ENCODE measurements around the gene MPZL3. TPM values are rescaled to one million over a fixed set of nuclear protein-coding genes. Genes with fewer than 3 reads are reported as not detected.

MPZL3 gene
- total and polyA plus RNA-seq, 5 experiments from 2014 or later, result 1.9 to 12.6 (median 3.4) TPM

DNA sequence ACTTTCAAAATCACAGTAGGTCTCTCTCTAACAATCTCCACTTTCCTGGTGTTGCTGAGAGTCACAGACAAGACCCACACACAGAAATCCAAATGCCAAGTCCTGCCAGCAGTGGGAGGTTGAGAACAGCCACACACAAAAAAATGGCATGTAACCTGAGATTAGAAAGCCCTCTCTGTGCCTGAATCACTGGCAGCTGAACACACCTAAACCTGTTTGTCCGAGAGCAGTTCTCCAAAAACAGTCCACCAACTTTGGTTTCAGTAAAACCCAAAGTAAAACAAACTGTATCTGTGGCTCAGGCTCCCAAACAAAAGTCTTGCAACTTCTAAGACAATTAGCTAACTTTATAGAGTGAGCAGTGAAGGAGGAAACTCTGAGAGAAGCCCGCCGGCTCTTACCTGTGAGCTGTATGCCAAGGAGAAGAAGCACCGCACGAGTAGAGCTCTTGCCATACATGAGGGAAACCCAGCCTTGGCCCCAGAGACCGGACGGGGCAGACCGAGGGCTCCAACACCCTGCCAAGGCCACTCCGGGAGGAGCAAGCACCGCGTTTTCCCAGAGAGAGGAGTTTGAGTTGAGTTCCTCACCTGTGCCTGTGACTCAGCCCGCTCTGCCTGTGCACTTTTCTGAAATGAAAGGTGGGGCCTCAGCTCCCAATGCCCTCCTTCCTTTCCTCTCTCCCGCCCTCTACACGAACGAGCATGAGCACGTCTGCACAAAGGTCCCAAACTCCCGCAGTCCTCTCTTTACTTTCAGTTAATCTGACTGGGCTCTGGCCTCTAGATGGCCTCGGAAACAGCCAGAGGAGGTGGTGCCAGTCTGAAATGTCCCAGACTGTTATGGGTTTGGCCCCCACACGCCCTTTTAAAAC lies 11.8 kb upstream of the MPZL3 start, which contains the start of gene MPZL2:
MPZL2 (minus strand) TSS at position 603 of the 874 bp plus-strand sequence; CDS start at position 459, 144 bp downstream.
- ATAC-seq (peak; percentile 67 to 73), DNase-seq (peak in 5 of 10 donors; percentile 21 to 46 (median 33))
- Mint-ChIP-seq H3K36me3 (peaks cover 0 to 5% (median 0%) of the 10 kb centered on the region in 3 donors), H3K4me3 (peak within 1 kb of the TSS; percentile 85 to 92 (median 88)), H3K27me3 (peaks cover 0 to 6% (median 0%) of the 10 kb centered on the region in 5 donors), H3K4me1 (peaks cover 26 to 60% (median 53%) of the 10 kb centered on the region in 4 donors), H3K9me3 (no peaks in the 10 kb centered on the region), H3K27ac (peak within 1 kb of the TSS; percentile 62 to 95 (median 86))
- POLR2A ChIA-PET, result interaction anchor here (0.5 to 1.4 kb wide), 9 partner anchors 8 to 65 kb away, joined by 3 to 5 read pairs (median 3); partner anchors contain the start of genes JAML and MPZL3

- Mint-ChIP-seq H3K4me3 (peak overlapping the region; percentile 66 to 91 (median 88)), H3K27me3 (peaks cover 0 to 6% (median 0%) of the 10 kb centered on the region in 5 donors), H3K9me3 (no peaks in the 10 kb centered on the region), H3K27ac (peak overlapping the region in 6 of 10 donors; percentile 62 to 95 (median 89)), H3K4me1 (peaks cover 26 to 62% (median 53%) of the 10 kb centered on the region in 4 donors), H3K36me3 (peaks cover 0 to 7% (median 0%) of the 10 kb centered on the region in 3 donors)
- no peak for DNase-seq
- POLR2A ChIA-PET, result interaction anchor here (0.6 to 1.2 kb wide), 2 partner anchors 8 to 24 kb away, joined by 3 to 4 read pairs; no protein-coding TSS in a partner anchor
- no peak for ATAC-seq
These were observed 10.9 kb upstream of the MPZL3 start for GRCh38 chr11:118263112-118263511.

GRCh38 chr11:118260353-118260752 lies 8.2 kb upstream of the MPZL3 start:
- ATAC-seq, result peak; percentile 72 to 90
- POLR2A ChIA-PET, result interaction anchor here (0.9 to 2.4 kb wide), 6 partner anchors 8 to 86 kb away, joined by 3 to 6 read pairs (median 4); partner anchors contain the start of genes JAML and MPZL3

GRCh38 chr11:118259138-118259537 lies 7.0 kb upstream of the MPZL3 start:
- H3K36me3 Mint-ChIP-seq, result peaks cover 0 to 15% (median 7%) of the 10 kb centered on the region in 3 donors
- H3K4me3 Mint-ChIP-seq, result no peak overlapping the region
- H3K9me3 Mint-ChIP-seq, result no peaks in the 10 kb centered on the region
- no peak for DNase-seq
- H3K27ac Mint-ChIP-seq, result peak overlapping the region in 1 of 10 donors; percentile 4
- ATAC-seq, result no peak
- H3K27me3 Mint-ChIP-seq, result peaks cover 0 to 2% (median 0%) of the 10 kb centered on the region in 5 donors
- POLR2A ChIA-PET, result interaction anchor here (0.6 to 1.4 kb wide), 4 partner anchors 7 to 42 kb away, joined by 3 to 6 read pairs (median 5); partner anchors contain the start of gene MPZL3
- H3K4me1 Mint-ChIP-seq, result peaks cover 14 to 50% (median 43%) of the 10 kb centered on the region in 4 donors

More at GRCh38 chr11:118260353-118260752, 8.2 kb upstream of the MPZL3 start:
- H3K4me1 Mint-ChIP-seq, result peaks cover 21 to 58% (median 50%) of the 10 kb centered on the region in 4 donors
- H3K9me3 Mint-ChIP-seq, result no peaks in the 10 kb centered on the region
- peaks cover 0 to 12% (median 4%) of the 10 kb centered on the region in 3 donors for H3K36me3 Mint-ChIP-seq
- DNase-seq, result peak in 6 of 10 donors; percentile 30 to 63 (median 42)
- peak overlapping the region in 4 of 10 donors; percentile 6 to 36 (median 16) for H3K4me3 Mint-ChIP-seq
- peaks cover 0 to 5% (median 0%) of the 10 kb centered on the region in 5 donors for H3K27me3 Mint-ChIP-seq
- H3K27ac Mint-ChIP-seq, result peak overlapping the region; percentile 22 to 90 (median 49)

- peaks cover 0 to 15% (median 7%) of the 10 kb centered on the region in 3 donors for H3K36me3 Mint-ChIP-seq
- H3K27me3 Mint-ChIP-seq, result peaks cover 0 to 2% (median 0%) of the 10 kb centered on the region in 5 donors
- H3K4me1 Mint-ChIP-seq, result peaks cover 12 to 44% (median 36%) of the 10 kb centered on the region in 4 donors
- no peak overlapping the region for H3K4me3 Mint-ChIP-seq
- POLR2A ChIA-PET, result interaction anchor here (1.3 kb wide), 1 partner anchor 40 kb away, joined by 6 read pairs; no protein-coding TSS in a partner anchor
- no peak for ATAC-seq
- no peaks in the 10 kb centered on the region for H3K9me3 Mint-ChIP-seq
- no peak for DNase-seq
- H3K27ac Mint-ChIP-seq, result peak overlapping the region in 1 of 10 donors; percentile 78
These were observed 6.2 kb upstream of the MPZL3 start for GRCh38 chr11:118258410-118258809.

DNA sequence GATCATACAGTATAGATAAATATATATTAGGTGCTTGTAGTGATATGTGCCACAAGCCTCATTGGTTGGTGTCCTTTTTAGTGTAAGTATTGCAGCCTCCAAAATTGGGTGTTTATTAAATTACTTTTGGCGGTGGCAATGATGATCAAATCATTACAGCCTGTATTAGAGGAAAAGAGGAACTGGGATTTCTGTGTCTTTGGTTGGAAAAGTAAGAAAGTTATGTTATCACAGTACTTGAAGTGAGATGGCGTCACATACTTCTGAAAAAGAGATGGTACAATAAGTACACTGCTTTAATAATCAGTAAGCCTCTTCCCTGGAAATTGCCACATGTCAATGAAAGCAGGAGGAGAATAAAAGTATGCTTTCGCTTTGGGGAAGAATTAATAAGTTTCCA lies 523 bp upstream of the MPZL3 start:
- peak overlapping the region; percentile 95 to 99 (median 98) for H3K4me3 Mint-ChIP-seq
- ATAC-seq, result no peak
- peaks cover 0 to 7% (median 7%) of the 10 kb centered on the region in 3 donors for H3K36me3 Mint-ChIP-seq
- H3K27me3 Mint-ChIP-seq, result peaks cover 0 to 3% (median 0%) of the 10 kb centered on the region in 5 donors
- no peak for DNase-seq
- peaks cover 11 to 38% (median 29%) of the 10 kb centered on the region in 4 donors for H3K4me1 Mint-ChIP-seq
- peak overlapping the region; percentile 99 to 100 (median 100) for H3K27ac Mint-ChIP-seq
- no peaks in the 10 kb centered on the region for H3K9me3 Mint-ChIP-seq
- POLR2A ChIA-PET, result interaction anchor here (0.8 to 3.4 kb wide), 18 partner anchors 9 to 107 kb away, joined by 3 to 34 read pairs (median 6); partner anchors contain the start of genes CD3E, JAML, MPZL2 and UBE4A

GRCh38 chr11:118247041-118247440 lies 5.1 kb downstream of the MPZL3 start:
- no peaks in the 10 kb centered on the region for H3K9me3 Mint-ChIP-seq
- H3K4me3 Mint-ChIP-seq, result peak overlapping the region in 2 of 10 donors; percentile 19 to 33
- POLR2A ChIA-PET, result interaction anchor here (1.1 to 2.7 kb wide), 3 partner anchors 22 to 45 kb away, joined by 3 to 16 read pairs (median 4); partner anchors contain the start of gene JAML
- H3K27me3 Mint-ChIP-seq, result peaks cover 0 to under 1% (median 0%) of the 10 kb centered on the region in 5 donors
- DNase-seq (no peak), ATAC-seq (no peak)
- peaks cover 0 to 7% (median 0%) of the 10 kb centered on the region in 3 donors for H3K36me3 Mint-ChIP-seq
- H3K27ac Mint-ChIP-seq, result peak overlapping the region in 8 of 10 donors; percentile 41 to 93 (median 74)
- H3K4me1 Mint-ChIP-seq, result peaks cover 33 to 77% (median 64%) of the 10 kb centered on the region in 4 donors

- Mint-ChIP-seq H3K27me3 (no peaks in the 10 kb centered on the region), H3K27ac (peak overlapping the region; percentile 1 to 93 (median 72)), H3K9me3 (no peaks in the 10 kb centered on the region), H3K36me3 (peaks cover 0 to 7% (median 0%) of the 10 kb centered on the region in 3 donors), H3K4me3 (peak overlapping the region in 1 of 10 donors; percentile 37), H3K4me1 (peaks cover 38 to 81% (median 70%) of the 10 kb centered on the region in 4 donors)
- no peak for ATAC-seq
- no peak for DNase-seq
- POLR2A ChIA-PET, result interaction anchor here (0.9 to 2.7 kb wide), 5 partner anchors 11 to 44 kb away, joined by 3 to 16 read pairs (median 4); partner anchors contain the start of genes JAML and MPZL2
These were observed 6.1 kb downstream of the MPZL3 start for GRCh38 chr11:118245936-118246562.

DNA sequence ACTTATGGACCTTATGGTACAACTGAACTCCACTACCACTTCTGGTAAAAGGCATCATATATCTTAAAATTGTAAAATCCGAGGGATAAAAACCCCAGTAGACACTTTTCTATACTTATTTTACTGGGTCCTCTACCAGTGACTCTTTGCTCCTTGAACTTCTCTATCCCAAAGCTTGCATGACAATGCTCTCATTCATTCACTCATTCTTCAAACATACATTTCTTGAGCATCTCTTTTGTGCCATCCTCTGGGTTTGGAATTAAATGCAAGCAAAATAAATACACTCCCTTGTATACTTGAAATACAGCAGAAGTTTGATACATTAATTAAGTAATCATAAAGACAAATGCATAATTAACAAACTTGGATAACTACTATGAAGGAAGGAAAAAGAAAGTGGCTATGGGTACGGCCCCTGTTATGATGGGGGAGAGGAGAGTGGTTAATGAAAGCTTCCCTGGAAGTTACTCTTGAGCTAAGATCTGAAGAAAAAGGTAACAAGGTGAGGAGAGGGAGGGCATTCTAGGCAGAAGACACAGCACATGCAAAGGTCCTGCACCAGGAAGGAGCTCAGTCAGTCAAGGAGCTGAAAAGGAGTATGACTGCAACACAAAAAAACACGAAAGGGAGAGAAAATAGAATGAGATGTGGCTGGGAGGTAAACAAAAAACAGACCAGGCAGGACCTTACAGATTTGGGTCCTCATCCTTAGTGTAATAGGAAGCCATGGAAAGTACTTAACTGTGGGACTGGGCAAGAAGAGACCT lies 8.0 kb downstream of the MPZL3 start:
- H3K27me3 Mint-ChIP-seq, result no peaks in the 10 kb centered on the region
- POLR2A ChIA-PET, result interaction anchor here (1.0 to 1.7 kb wide), 2 partner anchors 16 to 42 kb away, joined by 4 to 5 read pairs; no protein-coding TSS in a partner anchor
- H3K4me1 Mint-ChIP-seq, result peaks cover 45 to 87% (median 77%) of the 10 kb centered on the region in 4 donors
- no peak for DNase-seq
- ATAC-seq, result no peak
- H3K27ac Mint-ChIP-seq, result peak overlapping the region; percentile 6 to 93 (median 36)
- H3K36me3 Mint-ChIP-seq, result peaks cover 0 to 7% (median 0%) of the 10 kb centered on the region in 3 donors
- H3K4me3 Mint-ChIP-seq, result no peak overlapping the region
- H3K9me3 Mint-ChIP-seq, result no peaks in the 10 kb centered on the region

GRCh38 chr11:118243161-118243560 lies 9.0 kb downstream of the MPZL3 start:
- Mint-ChIP-seq H3K36me3 (peaks cover 0 to 16% (median 3%) of the 10 kb centered on the region in 3 donors), H3K27me3 (no peaks in the 10 kb centered on the region), H3K4me3 (peak overlapping the region in 1 of 10 donors; percentile 56), H3K4me1 (peaks cover 50 to 92% (median 86%) of the 10 kb centered on the region in 4 donors), H3K9me3 (no peaks in the 10 kb centered on the region), H3K27ac (peak overlapping the region in 9 of 10 donors; percentile 29 to 93 (median 73))
- no peak for DNase-seq
- POLR2A ChIA-PET, result interaction anchor here (1.6 to 2.0 kb wide), 2 partner anchors 18 to 41 kb away, joined by 4 to 10 read pairs; partner anchors contain the start of gene JAML
- no peak for ATAC-seq

GRCh38 chr11:118241764-118242098 lies 10.4 kb downstream of the MPZL3 start:
- Mint-ChIP-seq H3K9me3 (no peaks in the 10 kb centered on the region), H3K27ac (peak overlapping the region; percentile 4 to 93 (median 72)), H3K4me3 (peak overlapping the region in 9 of 10 donors; percentile 41 to 82 (median 65)), H3K27me3 (no peaks in the 10 kb centered on the region), H3K36me3 (peaks cover 0 to 23% (median 6%) of the 10 kb centered on the region in 3 donors), H3K4me1 (peaks cover 42 to 88% (median 75%) of the 10 kb centered on the region in 4 donors)
- DNase-seq, result no peak
- no peak for ATAC-seq
- POLR2A ChIA-PET, result interaction anchor here (0.6 to 3.1 kb wide), 9 partner anchors 10 to 1001 kb away, joined by 3 to 15 read pairs (median 4); partner anchors contain the start of genes JAML and MPZL3

Measured in naive thymus-derived CD8-positive, alpha-beta T cell (primary cell).